Measurements from ENCODE around the gene KRT77.
"Not testable (repeated sequence)": the region's sequence is repeated elsewhere in the genome, so short reads cannot be mapped to it uniquely, and the experiment has no call there.

The KRT77 gene

GRCh38 chr12:52722680-52723079, 19.4 kb upstream of the KRT77 start:
- DNase-seq (ENCODE audit: low read depth) = no peak

- no peak for DNase-seq (ENCODE audit: low read depth)
These were observed 18.6 kb upstream of the KRT77 start for GRCh38 chr12:52721838-52722470.

- DNase-seq (ENCODE audit: low read depth) = no peak
These were observed 17.1 kb upstream of the KRT77 start for GRCh38 chr12:52720365-52720886.

GRCh38 chr12:52716061-52716460, 12.7 kb upstream of the KRT77 start:
- no peak for DNase-seq (ENCODE audit: low read depth)

DNA sequence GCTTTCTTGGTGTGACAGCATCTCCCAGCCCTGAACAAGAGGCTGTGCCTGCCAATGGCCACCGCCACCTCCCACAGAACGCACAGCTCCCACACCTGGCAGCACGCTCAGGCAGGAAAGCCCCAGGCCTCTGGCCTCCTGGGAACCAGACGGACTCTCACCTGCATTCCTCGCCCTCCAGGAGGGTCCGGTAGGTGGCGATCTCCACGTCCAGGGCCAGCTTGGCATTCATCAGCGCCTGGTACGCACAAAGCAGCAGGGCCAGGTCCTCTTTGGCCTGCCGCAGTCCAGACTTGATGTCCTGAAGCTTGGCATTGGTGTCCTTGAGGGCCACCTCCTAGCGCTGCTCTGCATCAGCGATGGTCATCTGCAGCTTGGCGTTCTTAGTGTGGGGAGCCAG, 12.1 kb upstream of the KRT77 start:
- no peak for DNase-seq (ENCODE audit: low read depth)

DNA sequence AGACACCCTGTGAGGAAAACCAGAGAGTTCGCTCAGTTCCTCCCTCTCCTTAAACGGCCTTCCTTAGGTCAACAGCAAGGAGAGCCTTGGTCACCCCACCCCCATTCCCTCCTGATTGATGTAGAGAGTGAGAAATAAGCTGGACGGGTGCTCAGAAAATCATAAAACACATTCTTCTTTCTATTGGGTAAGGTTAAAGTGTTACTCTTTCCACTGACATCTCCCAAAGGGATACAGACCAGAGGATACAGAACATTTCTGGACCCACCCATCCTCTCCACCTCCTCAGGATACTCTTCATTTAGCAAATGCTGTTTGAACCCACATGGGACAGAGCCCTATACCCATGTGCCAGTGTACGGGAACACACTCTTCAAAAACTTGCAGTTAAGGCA, 11.6 kb upstream of the KRT77 start:
- no peak for DNase-seq (ENCODE audit: low read depth)

DNA sequence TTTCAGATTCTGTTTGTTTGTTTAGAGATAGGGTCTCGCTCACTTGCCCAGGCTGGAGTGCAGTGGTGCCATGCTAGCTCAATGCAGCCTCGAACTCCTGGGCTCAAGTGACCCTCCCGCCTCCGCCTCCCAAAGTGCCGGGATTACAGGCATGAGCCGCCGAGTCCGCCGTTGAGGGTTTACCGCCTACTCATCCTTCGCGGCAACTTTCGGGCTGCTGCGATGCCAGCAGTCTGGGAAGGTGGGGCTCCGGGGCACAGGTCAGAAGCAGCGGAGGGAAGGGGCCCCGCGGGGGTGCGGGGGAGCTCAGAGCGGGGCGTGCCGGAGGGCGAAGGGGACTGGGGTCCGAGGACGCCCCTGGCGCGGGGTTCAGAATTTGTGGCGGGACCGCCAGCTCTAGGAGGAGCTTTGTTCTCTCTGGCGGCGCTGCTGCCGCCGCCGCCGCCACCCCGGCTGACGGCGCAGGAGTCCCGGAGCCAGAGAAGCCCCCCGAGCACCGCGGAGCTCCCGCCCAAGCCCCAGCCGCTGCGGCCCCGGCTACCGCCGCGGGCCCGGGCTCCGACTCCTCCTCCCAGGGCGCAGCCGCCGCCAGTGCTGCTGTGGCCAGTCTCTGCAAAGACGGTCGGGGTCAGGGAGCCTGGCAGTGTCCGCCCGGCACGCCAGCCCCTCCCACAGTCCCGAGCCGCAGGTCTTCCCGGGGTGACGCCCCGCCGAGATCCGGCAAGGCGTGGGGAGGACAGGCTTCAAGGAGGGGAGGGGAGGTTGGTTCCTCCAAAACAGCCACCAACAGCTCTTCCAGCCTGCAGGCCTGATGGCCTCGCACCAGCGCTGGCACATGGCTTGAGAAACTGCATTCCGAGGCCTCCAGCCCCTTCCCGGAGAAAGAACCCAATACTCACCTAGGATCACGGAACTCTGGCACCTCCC, 10.9 kb upstream of the KRT77 start:
- no peak for DNase-seq (ENCODE audit: low read depth)

GRCh38 chr12:52712122-52712521, 8.8 kb upstream of the KRT77 start:
- not testable (repeated sequence) for DNase-seq (ENCODE audit: low read depth)

GRCh38 chr12:52710730-52711129, 7.4 kb upstream of the KRT77 start:
- DNase-seq (ENCODE audit: low read depth) = no peak

DNA sequence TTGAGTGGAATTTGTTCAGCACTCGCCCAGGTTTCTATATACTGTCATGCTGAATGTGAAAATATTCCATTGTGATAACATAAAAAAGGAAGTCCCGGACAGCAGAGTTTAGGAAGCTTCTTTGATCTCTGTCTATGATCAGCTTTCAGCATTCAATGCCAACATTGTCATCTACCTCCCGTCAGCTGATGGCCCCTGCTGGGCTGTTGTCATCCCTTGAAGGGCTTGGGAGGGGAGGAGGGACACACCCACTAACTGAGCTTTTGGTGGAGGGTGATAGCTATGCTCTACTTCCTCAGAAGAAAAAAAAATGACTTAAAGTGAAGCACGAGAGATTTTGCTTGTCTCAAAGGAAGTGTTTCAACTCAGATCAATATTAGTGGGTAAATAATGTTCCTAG, 4.7 kb upstream of the KRT77 start:
- DNase-seq (ENCODE audit: low read depth) = no peak

DNA sequence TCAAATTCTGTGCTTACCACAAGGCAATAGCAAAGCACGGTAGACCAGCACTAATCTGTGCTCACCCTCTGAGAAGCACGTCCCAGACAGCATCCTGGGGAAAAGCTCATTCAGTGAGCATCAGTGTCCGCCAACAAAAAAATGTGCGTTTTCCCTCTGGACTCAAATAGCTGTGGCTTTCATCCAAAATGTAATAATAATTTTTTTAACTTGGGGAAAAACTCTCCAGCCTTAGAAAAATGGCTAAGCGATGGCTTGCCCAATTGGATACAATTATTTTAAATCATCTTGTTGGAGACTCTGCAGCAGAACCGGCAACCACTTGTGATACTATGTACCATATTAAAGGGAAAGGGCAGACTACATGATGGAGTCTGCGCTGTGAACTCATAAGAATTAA, 1.1 kb upstream of the KRT77 start:
- no peak for DNase-seq (ENCODE audit: low read depth)

GRCh38 chr12:52703878-52704277, 554 bp upstream of the KRT77 start:
- DNase-seq (ENCODE audit: low read depth) = no peak

DNA sequence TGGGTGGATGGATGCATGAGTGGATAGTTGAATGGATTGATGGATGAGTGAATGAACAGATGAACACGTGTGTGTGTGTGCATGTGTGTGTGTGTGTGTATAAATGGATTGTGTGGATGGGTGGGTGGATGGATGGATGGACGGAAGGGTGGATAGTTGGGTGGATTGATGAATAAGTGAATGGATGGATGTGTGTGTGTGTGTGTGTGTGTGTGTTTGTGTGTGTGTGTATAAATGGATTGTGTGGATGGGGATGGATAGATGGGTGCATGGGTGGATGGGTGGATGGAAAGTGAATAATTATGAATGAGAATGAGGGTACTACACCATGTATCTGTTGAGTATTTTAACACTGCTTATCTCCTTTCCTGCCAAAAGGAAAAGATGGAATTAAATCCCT, 986 bp downstream of the KRT77 start:
- no peak for DNase-seq (ENCODE audit: low read depth)

GRCh38 chr12:52701281-52701680, 2.0 kb downstream of the KRT77 start:
- no peak for DNase-seq (ENCODE audit: low read depth)

DNA sequence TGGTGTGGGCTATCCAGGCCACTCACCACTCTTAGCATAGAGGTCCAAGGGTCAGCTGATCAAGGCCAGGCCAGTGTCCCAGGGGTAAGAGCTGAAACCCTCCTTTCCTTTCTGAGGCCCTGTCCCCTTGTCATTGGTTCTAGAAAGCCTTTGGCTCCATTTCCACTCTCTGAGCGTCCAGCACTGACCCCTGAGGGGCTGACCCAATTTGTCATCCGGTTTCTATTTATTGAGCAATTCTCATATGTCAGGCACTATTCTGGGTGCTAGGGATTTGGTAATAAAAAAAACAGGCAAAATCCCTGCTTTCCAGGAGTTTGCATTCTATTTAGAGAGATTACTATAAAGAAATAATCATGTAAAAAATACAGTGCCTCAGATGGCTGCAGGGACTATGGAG, 3.4 kb downstream of the KRT77 start:
- DNase-seq (ENCODE audit: low read depth) = no peak

DNA sequence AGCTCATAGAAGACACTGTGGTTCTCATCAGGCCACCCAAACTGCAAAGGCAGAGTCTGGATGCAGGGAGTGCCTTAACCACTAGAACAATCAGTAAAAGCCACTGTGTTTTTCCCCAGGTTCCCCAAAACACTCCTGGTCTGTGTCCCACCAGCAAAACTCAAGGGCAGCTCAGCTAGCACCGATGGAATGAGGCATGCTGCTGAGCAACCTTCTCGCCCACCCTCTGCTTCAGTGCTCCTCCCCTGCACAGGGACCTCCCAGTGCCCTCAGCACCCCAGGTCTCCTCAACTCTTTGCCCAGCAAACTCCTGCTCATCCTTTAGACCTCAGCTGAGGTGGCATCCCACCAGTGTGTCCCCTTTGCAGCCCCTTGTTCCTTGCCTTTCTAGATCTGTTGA, 4.0 kb downstream of the KRT77 start:
- no peak for DNase-seq (ENCODE audit: low read depth)

DNA sequence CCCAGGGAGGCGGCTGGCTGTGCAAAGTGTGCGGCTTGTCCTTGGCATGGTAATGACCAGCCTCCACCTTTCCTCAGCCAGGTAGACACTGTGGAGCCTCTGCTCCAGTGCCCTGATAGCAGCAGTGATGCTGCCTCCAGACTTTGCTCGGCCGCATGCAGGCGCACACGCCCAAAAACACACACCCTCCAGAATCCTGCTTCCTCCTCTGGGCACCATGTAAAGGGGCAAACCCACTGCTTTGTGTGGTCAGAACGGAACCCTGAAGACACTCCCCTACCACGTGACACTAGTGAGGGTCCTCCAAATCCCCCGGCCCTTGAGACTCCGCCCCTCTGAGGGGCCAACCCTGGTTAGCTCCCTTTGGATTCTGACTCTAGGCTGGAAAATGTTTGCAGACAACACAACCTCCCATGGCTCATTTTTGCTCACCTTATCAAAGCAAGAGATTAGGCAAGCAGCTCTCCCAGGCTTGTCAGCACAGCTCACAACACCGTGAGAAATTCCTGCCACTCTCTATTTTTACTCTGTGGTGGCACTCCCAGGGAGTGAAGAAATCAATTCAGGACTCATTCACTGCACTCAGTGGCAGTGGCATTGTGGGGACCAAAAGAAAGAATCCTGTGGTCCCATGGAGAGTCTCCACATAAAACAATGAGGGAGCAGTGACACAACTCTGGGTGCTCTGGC, 4.5 kb downstream of the KRT77 start:
- no peak for DNase-seq (ENCODE audit: low read depth)

- no peak for DNase-seq (ENCODE audit: low read depth)
These were observed 6.2 kb downstream of the KRT77 start for GRCh38 chr12:52697058-52697582.

DNA sequence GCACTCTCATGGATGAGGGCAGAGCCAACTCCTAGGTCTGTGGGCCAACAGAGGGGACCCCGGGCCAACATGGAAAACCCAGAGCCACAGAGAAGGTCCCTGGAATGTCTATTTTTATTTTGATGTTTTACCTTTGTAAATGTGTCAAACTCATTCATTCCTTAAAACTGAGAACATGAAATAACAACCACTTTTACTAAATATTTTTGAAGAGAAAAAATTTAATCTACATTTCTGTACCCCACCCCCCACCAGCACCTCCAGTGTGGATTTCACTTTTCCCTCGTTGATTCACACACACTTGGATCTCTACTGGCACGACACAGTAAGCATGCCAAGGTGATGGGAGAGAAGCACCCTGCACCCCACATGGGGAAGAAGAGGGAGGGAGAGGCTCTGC, 6.7 kb downstream of the KRT77 start:
- no peak for DNase-seq (ENCODE audit: low read depth)

- no peak for DNase-seq (ENCODE audit: low read depth)
These were observed 8.3 kb downstream of the KRT77 start for GRCh38 chr12:52695039-52695438.

DNA sequence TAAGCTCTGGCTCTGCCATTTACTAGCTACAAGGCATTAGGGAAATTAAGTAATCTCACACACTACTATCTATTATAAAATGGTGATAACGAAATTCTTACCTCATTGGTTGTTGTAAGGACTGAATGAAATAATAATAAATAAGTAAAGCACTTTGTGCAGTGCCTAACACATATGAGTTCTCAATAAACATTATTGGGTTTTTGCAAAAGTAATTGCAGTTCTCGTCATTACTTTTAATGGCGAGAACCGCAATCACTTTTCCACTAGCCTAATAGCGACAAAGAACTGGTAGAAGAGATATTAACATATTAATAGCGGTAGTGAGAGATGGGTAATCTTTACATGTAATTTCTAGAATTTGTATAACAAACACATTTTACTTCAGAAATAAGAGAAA, 9.2 kb downstream of the KRT77 start:
- DNase-seq (ENCODE audit: low read depth) = no peak

GRCh38 chr12:52693261-52693660, 10.1 kb downstream of the KRT77 start:
- no peak for DNase-seq (ENCODE audit: low read depth)

DNA sequence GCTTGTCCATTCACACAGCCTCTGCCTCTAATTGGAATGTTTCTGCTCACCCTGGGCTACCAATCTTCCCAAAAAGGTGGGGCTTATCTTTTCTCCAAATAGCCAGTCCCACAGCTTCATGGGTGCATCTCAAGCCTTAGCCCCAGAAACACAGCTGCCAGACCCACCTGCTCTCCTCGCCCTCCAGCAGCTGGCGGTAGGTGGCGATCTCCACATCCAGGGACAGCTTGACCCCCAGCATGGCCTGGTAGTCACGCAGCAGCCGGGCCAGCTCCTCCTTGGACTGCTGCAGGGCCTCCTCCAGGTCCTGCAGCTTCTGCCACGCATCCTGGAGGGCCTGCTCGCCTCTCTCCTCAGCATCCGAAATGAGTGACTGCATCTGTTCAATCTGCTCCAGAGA, 11.1 kb downstream of the KRT77 start:
- no peak for DNase-seq (ENCODE audit: low read depth)
